Stimulated activated naive CD4-positive, alpha-beta T cell (primary cell): Measurements from ENCODE around the gene MBOAT2.
"Not testable (repeated sequence)": the region's sequence is repeated elsewhere in the genome, so short reads cannot be mapped to it uniquely, and the experiment has no call there.

Source experiments
- DNase-seq, 6 experiments: peaks; one replicate each; lab custom pipeline; 2025; lab: John Stamatoyannopoulos, UW

The MBOAT2 gene

DNA sequence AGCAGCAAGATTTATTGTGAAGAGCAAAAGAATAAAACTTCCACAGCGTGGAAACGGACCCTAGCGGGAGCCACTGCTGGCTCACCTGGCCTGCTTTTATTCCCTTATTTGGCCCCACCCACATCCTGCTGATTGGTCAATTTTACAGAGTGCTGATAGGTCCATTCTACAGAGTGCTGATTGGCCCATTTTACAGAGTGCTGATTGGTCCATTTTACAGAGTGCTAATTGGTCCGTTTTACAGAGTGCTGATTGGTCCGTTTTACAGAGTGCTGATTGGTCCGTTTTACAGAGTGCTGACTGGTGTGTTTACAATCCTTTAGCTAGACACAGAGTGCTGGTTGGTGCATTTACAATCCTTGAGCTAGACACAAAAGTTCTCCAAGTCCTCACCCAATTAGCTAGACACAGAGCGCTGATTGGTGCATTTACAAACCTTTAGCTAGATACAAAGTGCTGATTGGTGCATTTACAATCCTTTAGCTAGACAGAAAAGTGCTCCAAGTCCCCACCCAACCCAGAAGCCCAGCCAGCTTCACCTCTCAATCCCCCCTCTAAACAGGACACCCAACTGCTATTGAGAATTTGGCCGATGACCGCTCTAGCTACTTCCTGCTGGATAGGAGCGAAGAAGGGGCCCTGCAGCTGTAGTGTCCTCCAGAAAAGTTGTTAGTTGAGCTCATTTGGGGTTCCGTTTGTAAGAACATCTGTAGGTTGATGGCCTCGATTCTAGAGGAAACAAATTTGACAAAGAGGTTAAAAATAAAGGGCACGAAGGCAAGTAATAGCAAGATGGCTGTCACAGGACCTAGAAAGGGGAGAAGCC, 108.2 kb downstream of the MBOAT2 start:
- not testable (repeated sequence) for DNase-seq

DNA sequence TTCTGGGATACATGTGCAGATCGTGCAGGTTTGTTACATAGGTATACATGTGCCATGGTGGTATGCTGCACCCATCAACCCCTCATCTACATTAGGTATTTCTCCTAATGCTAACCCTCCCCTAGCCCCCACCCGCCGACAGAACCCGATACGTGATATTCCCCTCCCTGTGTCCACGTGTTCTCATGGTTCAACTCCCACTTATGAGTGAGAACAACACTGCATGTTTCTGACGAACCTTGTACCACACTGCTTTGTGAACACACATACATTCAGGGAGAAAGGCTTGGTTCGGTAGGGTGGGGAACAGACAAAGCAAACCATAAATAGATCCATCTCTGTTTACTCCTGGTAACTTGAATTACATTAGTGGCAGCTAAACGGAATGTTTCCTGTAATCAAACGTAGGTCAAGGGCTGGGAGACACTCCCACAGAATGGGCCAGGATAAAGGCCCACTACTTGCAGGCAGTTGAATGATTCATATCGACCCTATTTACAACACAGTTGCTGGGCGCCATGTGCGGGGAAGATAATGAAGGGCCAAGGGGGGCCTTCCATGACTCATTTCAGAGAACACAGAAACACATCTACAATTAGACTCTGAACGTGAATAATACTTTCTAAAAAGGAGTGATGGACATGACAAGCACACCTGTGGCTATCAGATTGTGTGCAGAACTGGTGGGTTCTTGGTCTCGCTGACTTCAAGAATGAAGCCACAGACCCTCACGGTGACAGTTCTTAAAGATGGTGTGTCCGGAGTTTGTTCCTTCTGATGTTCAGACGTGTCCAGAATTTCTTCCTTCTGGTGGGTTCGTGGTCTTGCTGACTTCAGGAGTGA, 109.3 kb downstream of the MBOAT2 start:
- DNase-seq = no peak

DNA sequence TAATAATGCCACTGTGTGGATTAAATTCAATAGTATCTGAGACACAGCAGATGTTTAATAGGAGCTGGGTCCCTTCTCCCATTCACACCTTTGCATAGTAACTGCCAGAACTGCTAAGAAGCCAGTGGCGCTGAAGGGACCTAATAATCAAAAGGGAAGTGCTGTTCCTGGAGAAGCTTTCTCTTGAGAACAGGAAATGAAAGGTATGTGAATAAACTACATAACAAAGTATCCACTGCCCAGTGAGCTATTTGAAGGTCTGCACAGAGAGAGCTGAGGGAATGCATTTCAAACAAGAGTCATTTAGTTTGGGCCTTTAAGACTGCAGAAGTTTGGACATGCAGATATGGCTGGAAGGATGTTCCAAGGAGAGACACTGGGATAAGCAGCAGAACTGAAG, 110.0 kb downstream of the MBOAT2 start:
- no peak for DNase-seq

DNA sequence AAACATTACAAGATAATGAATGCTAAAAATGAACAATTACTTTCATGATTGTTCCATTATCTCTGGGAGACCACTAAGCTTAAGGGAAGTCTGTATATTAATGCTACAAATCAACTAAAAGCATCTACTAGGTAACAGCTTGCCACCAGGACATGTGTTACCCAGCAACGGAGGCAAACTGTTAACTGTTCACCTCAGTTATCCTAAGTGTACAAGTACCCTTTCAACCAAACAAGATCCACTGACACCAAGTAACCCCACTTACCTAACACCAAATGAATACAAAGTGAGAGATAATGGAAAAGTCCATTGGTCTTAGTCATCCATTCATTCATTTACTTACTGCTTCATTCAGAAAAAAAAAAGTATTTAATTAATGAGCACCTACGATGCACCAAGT, 111.4 kb downstream of the MBOAT2 start:
- no peak for DNase-seq

DNA sequence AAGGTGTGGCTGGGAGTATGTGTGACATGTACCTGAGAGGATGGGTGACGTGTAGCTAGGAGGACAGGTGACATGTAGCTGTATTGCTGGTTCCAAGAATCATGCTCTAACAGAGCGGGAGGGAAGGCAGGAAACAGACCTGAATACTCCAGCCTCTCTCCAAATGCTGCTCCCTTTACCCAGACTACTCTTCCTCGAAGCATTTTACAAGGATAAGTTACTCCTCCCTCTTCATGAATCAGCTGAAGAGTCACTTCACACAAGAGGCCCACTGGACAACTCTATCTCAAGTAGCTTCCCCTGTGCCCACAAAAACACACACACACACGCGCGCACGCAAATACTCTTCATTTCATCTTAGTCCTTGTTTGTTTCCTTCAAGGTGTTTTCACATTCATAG, 113.5 kb downstream of the MBOAT2 start:
- DNase-seq = no peak

DNA sequence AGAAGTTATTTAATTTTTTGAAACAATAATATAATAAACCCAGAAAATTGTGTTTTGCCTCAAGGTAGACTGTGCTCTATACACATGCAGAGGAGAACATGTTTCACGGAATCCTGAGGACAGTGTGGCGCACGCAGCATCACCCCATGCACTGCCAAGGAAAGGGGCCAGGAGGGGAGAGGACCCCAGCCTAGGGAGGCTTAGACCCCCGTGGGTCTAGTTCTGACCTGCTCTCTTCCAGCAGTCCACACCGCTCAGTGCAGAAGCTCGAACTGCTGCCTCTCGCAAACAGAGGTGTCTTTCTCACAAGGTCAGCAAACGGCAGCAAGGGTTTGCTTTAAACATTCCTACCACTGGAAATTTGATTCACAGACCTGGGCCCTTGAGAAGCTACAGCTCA, 114.5 kb downstream of the MBOAT2 start:
- DNase-seq = no peak

DNA sequence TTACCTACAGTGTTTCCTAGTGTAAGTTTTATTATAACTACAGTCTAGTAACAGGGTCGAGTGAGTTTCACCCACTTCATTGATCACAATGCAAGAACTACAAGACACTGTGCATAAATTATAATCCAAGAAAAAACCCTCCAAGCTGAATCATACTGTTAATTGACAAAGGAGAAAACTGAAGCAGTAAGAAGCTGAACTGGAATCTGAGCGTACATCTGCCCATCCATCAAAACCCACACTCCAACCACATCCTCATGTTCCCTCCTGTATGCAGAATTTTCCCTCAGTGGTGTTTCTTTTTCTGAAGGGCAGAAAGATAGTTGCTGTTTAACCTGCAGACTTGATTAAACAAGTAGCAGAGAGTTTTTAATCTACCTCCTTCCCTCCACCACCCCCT, 116.6 kb downstream of the MBOAT2 start:
- no peak for DNase-seq

DNA sequence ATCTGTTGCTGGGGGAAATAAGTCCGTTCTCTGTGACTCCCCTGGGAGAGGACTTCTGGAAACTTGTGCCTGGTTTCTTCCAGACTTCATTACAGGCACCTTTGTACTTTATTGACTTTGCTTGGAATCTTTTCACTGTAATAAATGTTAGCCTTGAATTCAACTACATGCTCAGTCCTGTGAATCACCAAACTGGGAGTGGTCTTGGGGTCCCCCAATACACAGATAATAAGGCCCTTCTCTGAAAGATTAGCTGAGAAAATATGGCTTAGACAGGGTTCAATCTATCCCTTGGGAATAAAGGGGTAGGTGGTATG, 117.3 kb downstream of the MBOAT2 start:
- no peak for DNase-seq

DNA sequence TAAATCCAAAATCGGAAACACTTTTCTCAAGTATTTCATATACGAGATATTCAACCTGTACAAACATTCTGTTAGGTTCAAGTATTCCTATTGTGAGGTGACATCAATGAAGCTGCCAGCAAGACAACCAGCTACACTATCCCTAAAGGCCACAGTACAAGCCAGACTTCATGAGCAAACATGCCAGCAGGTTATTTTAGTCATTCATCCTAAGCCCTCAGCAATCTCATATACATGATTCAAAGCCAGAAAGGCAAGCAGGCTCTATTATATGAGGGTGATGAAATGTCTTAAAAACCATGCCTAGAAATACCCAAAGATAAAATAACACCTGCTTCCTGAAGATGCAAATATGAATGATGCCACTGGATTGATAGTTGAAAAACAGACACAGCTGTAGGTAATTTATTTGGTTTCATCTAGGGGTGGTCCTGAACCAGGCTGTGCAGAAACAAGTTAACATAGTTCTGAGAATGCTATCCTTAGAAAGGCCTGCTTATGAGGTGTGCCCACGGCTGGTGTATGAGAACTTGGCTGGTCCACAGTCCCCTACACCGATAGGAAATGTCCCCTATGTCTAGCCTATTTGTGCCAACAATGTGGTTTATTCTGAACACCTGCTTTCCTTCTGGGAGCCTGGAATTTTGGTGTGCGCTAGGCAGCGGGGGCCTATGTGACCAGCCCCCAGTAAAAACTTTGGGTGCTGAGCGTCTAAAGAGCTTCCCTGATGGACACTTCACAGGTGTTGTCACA, 117.9 kb downstream of the MBOAT2 start:
- no peak for DNase-seq

DNA sequence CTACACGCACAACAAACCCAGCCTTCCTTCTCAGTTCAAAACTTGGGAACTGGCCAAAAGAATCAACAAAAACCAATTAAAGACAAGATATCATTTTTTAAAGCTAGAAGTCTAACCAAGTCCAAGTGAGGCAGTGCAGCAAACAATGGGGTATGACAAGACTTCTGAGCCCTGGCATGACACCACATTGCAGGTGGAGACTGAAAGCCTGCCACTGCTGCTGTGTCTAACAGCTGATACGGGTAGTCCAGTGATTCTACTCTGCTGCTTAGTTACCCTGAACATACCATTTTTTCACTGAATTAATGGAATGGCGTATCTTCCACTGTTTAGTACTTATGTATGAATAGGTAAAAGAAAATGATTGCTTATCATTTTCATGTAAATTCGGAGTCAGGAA, 118.7 kb downstream of the MBOAT2 start:
- no peak for DNase-seq

DNA sequence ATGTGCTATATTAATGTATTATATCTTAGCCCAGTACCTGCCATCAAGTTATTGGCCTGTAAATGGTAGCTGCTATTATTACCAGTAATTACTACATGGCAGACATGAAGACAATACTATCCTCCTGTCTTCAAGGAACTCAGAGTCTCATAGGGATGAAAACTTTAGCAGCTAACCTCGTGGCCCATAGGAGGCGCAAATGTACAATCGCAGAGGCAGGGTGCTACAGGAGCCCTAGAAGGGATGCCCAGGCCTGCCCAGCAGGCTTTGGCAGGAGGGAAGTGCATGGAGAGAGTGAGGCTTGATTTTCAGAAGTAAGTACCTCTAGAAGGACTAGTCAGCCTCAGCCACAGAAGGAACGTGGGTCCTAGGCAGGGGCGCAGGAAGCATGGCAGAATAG, 121.4 kb downstream of the MBOAT2 start:
- DNase-seq = no peak

DNA sequence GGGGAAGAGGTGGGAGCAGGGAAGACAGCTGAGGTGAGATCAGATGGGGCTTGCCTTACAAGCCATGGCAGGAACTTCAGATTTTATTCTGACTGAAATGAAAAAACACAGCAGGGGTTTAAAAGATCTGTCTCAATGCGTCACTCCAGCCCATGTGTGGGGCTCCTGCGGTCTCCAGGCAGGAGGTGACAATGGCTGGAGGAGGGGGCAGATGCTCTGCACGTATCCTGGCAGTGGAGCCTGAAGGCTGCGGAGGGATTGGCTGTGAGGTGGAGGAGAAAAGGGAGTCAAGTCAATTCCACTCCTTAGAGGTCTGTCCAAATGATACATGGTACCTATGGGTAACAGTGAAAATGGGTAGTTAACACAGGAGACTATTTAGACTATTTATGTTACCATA, 125.6 kb downstream of the MBOAT2 start:
- DNase-seq = no peak

DNA sequence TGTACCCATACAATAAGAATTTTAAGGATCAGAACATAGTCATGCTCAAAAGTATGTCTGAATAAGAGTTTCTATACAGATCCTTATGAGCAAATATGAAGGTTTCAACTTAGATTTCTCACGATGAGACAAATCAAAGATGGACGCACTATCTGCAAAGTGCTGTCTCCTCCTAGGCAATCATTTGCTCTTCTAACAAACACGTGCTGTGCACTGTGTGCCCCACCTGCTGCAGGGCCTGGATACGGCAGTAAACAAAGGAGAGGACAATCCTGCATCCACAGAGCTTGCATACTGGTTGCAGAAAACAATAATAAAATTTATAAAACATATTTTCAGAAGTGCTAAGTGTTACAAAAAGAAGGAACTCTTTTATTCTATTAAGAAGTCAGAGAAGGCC, 126.2 kb downstream of the MBOAT2 start:
- DNase-seq = no peak

DNA sequence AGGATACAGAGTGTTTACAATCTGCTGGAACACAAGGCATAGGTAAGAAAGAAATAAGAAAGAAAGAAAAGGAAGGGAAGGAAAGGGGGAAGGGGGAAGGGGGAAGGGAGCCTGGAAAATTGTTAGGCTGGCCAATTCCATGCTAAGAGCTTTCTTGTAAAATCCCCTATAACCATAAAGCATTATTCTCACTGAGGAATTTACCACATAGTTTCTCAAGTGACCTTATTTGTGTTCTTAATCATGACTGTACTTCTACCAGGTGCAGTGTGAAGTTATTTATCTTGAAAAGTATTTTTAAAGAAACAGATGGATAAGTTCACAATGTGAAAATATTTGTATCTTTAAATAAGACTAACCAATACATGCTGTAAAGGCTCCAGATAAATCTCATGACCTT, 126.9 kb downstream of the MBOAT2 start:
- no peak for DNase-seq

DNA sequence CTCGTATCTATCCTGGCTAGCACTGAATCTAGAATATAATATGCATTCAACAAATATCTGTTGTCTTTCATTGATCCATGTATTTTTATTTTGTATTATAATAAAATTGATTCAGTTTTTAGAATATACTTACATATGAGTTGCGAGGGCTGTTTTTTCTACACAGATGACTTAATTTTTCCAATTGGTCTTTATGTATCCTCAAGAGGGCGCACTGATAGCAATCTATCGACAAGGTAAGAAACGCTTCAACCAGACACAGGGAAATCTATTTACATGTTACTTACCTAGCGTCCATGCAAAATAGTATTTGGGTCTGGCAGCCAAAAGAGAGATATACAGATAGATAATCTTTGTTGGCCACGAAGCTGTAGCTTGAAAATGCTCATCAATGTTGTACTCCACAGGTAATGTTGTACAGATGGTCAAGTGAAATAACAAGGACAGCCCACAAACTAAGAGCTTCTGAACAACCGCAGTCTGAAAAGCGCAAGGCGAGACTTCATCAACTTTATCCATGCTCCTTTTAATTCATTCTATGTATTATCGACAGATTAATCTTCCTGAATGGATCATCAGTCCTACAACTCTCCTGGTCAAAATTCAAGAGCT, 130.6 kb downstream of the MBOAT2 start:
- no peak for DNase-seq

DNA sequence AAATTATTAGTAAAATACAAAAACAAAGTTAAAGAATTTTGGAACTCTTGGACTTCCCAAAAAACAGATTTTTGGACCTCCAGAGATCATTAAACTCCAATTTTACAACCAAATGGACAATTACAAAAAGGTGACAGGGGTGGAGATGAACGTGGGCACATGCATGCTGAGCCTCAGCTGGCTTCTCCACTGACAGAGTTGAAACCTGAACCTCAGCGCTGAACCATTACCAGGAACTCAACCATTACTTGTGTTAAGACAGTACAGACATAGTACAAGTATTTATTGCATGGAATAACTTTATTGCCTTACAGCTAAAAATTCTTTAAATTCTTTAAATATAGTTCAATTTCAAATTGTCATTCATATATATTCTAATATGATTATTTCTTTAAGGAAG, 133.0 kb downstream of the MBOAT2 start:
- no peak for DNase-seq

DNA sequence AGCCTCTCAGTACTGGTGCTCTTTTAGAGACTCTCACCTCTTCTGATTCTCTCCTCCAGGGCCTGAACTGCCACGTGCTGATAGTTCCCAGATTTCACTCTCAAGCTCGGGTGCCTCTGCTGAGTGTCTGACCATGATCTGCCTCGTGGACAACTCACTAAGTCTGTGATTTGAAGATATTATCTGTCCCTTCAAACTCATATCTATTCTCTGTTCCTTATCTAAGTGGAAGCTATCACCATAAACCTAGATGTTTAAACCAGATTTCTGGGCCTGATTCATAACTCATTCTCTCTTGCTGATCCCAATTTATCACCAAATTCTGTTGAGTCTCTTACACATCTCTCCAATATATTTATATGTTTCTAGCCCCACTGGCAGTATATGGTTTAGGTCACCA, 136.1 kb downstream of the MBOAT2 start:
- no peak for DNase-seq

DNA sequence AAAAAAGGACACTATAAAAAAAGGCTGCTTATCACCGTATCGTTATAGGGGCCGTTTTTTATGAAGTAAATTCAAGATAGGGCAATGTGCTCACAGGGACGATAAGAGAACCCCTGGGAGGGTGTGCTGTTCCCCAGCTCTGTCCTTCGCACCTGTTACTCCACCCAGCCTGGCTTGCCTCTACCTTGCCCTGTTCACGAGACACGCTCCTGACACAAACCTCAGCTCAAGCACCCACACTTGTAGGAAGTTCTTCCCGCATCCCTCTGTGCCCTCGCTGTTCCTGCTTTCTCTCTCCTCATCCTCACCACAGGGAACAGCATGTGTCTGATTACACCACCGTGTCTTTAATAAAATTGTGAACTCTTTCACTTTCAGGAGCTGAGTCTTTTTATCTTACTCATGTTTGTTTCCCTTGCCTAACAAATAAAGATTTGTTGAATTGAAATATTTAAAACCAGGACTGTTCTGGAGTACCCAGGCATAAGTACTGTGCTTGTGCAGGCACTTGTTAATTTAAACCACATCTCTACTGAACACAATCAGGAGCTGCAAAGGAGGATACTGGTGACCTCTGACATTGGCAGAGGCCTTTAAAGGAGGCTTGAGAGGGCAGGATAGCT, 140.0 kb downstream of the MBOAT2 start:
- no peak for DNase-seq

DNA sequence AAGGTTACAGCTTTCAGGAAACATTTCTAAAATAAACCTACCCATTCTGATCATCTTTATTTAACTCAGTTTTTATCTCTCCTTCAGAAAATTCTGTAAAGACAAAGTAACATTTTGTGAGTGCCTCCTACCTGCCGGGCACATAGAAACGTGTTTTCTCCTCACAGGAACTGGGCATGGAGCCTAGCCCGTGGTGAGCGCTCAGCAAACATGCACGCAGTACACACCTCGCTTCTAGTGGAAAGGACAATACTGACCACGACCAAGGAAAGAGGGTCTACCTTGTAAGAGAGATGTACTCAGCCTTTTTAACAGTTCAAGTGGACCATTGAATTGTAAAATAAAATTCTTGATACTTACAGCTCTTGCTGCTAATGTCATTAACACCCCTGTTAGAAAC, 141.3 kb downstream of the MBOAT2 start:
- DNase-seq = no peak

DNA sequence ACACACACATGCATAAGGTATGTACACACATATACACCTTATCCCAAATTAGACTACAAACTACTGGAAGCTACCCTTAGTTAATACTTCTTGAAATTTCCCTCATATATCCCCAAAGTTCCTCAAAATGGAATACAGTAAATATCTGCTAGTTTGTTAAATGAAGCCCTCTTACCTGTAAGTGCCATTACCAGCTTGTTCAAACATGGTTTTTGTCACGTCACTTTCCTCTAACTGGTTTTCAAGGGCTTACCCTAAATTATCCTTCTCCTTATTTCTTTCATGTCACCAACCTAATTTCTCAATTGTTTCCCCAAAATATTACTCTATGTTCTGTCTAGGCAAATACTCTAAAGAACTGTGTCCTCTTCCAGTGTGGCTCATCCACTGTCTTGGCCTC, 141.7 kb downstream of the MBOAT2 start:
- no peak for DNase-seq

DNA sequence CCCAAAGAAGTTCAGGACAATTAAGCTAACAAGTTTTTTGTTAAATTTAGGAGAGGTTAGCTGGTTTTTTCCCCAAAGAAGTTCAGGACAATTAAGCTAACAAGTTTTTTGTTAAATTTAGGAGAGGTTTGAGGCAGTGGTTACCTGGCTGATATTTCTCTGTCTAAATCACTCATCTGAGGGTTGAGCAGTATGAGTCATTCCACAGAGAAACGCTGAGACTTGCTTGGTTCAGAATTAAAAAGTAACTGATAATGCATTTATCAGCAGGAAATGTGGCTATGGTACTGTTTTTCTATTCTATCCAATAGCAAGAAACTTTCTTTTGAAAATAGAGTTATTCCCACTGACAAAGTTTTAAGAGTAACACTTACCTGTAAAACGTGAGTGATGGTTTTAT, 143.2 kb downstream of the MBOAT2 start:
- DNase-seq = no peak

DNA sequence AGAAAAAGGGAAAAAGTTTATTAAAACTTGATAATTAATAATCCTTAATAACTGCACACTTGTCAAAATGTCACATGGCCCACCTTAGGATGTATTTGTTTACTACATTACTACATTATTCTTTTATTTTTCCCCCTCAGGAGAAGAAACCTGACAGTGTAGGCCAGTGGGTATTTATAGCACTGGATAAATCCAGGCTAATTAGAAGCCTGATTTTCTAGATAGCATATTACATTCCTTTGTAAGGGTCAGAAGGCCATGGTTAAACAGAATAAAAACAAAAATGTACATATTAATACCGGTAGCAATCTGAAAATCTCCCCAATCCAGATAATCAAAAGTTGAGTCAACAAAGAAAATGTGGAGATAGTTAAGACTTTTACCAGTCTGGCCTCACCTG, 144.6 kb downstream of the MBOAT2 start:
- no peak for DNase-seq
